K562 (cell line): ENCODE measurements around the gene ADAM15. TPM values are rescaled to one million over a fixed set of nuclear protein-coding genes. Genes with fewer than 3 reads are reported as not detected.

Experiments
- ZC3H8 ChIP-seq: fragments of 450-650 bp; IDR thresholded peaks from 2 replicates; pipeline ENCODE4 v1.6.1; 2017
- polyA plus RNA-seq, 8 experiments: library from polyadenylated mRNA; depleted of rRNA in 4 of 8; stranded (reverse) in 5 of 8; unstranded in 3 of 8; fragments of >200 nt; fragmentation: Nextera tagmentation in 2 of 8; fragmentation: Illumina TruSeq in 1 of 8; extraction: Ambion mirVana in 2 of 8; extraction: Trizol in 1 of 8; gene quantifications; 2 replicates each; pipeline versions ENCODE4 v1.2.1 to v1.2.3, GENCODE V29; 2011 to 2014; ENCODE audit warnings: inconsistent platforms in 1 of 8, missing spikeins in 1 of 8
- total RNA-seq, 7 experiments: library from RNA; depleted of rRNA in 6 of 7; stranded (reverse); fragments of >200 nt in 6 of 7; fragmentation: Illumina TruSeq in 2 of 7; extraction: Trizol in 2 of 7; gene quantifications; 2 replicates each; pipeline versions ENCODE4 v1.2.1 to v1.2.3, GENCODE V29; 2011 to 2021; ENCODE audit warnings: low replicate concordance in 1 of 7
- TF ChIP-seq, protein P1 (sequence below): fragments of 200-600 bp; sonication (generic); IDR thresholded peaks from one replicate; pipeline ENCODE4 v1.6.1; 2012; ENCODE audit warnings: mild to moderate bottlenecking, low read depth, low read length, inconsistent platforms
- TF ChIP-seq, protein P2 (sequence below), 2 experiments: fragments of 450-650 bp; IDR thresholded peaks; 2 replicates each; pipeline ENCODE4 v1.6.1; 2016; ENCODE audit warnings: mild to moderate bottlenecking in 2 of 2, borderline replicate concordance in 1 of 2, low read depth in 1 of 2, moderate library complexity in 1 of 2

The ADAM15 gene
- total and polyA plus RNA-seq, 9 of the 15 experiments (the other 6 are each of a cell fraction or from before 2014, with no cell fraction given) = 0.69 to 72.3 (median 32.8) TPM

DNA sequence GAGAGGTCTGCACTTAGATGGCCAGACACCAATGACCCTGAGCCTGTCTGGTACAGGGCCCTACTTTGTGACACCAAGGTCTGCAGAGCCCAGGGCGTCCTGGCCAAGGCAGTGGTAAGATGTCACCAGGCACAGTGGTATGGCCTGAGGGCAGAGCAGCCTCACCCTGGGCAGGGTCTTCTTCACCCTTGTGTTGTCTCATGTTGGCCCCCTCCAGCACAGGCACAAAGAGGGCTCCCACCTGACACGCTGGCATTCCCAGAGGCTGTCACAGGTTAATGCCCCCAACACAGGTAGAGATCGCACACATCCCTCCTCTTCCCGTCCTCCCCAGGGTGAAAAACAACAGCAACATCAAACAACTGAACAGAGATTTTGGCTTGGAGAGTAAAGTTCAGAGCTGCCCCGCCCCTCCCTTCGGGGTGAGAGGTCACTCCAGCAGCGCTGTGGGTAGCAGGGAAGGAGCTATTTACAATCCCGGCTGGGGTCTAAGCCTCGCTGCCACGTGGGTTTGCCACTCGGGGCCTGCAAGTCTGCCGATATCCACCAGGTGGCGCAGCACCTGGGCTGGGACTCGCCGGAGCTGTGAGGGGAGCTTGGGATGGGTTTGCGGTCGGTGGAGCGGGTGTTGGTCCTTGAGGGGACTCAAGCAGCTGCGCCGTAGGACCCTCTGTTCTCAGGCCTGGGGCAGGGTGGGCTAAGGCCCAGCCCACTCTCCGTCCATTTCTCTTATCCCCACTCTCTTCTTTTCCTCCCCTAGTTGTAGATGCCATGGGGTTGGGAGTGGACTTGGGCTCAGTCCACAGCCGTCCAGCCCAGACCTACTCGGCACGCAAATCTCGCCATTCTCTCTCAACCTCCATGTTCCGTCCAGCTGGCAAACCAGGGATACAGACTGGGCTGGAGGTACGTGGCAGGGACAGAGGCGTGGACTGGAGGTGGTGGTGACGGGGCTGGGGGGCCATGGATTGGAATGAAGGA, 40.2 kb downstream of the ADAM15 start (continued):
- TF ChIP-seq, protein P1, sequence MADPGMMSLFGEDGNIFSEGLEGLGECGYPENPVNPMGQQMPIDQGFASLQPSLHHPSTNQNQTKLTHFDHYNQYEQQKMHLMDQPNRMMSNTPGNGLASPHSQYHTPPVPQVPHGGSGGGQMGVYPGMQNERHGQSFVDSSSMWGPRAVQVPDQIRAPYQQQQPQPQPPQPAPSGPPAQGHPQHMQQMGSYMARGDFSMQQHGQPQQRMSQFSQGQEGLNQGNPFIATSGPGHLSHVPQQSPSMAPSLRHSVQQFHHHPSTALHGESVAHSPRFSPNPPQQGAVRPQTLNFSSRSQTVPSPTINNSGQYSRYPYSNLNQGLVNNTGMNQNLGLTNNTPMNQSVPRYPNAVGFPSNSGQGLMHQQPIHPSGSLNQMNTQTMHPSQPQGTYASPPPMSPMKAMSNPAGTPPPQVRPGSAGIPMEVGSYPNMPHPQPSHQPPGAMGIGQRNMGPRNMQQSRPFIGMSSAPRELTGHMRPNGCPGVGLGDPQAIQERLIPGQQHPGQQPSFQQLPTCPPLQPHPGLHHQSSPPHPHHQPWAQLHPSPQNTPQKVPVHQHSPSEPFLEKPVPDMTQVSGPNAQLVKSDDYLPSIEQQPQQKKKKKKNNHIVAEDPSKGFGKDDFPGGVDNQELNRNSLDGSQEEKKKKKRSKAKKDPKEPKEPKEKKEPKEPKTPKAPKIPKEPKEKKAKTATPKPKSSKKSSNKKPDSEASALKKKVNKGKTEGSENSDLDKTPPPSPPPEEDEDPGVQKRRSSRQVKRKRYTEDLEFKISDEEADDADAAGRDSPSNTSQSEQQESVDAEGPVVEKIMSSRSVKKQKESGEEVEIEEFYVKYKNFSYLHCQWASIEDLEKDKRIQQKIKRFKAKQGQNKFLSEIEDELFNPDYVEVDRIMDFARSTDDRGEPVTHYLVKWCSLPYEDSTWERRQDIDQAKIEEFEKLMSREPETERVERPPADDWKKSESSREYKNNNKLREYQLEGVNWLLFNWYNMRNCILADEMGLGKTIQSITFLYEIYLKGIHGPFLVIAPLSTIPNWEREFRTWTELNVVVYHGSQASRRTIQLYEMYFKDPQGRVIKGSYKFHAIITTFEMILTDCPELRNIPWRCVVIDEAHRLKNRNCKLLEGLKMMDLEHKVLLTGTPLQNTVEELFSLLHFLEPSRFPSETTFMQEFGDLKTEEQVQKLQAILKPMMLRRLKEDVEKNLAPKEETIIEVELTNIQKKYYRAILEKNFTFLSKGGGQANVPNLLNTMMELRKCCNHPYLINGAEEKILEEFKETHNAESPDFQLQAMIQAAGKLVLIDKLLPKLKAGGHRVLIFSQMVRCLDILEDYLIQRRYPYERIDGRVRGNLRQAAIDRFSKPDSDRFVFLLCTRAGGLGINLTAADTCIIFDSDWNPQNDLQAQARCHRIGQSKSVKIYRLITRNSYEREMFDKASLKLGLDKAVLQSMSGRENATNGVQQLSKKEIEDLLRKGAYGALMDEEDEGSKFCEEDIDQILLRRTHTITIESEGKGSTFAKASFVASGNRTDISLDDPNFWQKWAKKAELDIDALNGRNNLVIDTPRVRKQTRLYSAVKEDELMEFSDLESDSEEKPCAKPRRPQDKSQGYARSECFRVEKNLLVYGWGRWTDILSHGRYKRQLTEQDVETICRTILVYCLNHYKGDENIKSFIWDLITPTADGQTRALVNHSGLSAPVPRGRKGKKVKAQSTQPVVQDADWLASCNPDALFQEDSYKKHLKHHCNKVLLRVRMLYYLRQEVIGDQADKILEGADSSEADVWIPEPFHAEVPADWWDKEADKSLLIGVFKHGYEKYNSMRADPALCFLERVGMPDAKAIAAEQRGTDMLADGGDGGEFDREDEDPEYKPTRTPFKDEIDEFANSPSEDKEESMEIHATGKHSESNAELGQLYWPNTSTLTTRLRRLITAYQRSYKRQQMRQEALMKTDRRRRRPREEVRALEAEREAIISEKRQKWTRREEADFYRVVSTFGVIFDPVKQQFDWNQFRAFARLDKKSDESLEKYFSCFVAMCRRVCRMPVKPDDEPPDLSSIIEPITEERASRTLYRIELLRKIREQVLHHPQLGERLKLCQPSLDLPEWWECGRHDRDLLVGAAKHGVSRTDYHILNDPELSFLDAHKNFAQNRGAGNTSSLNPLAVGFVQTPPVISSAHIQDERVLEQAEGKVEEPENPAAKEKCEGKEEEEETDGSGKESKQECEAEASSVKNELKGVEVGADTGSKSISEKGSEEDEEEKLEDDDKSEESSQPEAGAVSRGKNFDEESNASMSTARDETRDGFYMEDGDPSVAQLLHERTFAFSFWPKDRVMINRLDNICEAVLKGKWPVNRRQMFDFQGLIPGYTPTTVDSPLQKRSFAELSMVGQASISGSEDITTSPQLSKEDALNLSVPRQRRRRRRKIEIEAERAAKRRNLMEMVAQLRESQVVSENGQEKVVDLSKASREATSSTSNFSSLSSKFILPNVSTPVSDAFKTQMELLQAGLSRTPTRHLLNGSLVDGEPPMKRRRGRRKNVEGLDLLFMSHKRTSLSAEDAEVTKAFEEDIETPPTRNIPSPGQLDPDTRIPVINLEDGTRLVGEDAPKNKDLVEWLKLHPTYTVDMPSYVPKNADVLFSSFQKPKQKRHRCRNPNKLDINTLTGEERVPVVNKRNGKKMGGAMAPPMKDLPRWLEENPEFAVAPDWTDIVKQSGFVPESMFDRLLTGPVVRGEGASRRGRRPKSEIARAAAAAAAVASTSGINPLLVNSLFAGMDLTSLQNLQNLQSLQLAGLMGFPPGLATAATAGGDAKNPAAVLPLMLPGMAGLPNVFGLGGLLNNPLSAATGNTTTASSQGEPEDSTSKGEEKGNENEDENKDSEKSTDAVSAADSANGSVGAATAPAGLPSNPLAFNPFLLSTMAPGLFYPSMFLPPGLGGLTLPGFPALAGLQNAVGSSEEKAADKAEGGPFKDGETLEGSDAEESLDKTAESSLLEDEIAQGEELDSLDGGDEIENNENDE = no peak
- TF ChIP-seq ZC3H8 = no peak
- TF ChIP-seq, protein P2, sequence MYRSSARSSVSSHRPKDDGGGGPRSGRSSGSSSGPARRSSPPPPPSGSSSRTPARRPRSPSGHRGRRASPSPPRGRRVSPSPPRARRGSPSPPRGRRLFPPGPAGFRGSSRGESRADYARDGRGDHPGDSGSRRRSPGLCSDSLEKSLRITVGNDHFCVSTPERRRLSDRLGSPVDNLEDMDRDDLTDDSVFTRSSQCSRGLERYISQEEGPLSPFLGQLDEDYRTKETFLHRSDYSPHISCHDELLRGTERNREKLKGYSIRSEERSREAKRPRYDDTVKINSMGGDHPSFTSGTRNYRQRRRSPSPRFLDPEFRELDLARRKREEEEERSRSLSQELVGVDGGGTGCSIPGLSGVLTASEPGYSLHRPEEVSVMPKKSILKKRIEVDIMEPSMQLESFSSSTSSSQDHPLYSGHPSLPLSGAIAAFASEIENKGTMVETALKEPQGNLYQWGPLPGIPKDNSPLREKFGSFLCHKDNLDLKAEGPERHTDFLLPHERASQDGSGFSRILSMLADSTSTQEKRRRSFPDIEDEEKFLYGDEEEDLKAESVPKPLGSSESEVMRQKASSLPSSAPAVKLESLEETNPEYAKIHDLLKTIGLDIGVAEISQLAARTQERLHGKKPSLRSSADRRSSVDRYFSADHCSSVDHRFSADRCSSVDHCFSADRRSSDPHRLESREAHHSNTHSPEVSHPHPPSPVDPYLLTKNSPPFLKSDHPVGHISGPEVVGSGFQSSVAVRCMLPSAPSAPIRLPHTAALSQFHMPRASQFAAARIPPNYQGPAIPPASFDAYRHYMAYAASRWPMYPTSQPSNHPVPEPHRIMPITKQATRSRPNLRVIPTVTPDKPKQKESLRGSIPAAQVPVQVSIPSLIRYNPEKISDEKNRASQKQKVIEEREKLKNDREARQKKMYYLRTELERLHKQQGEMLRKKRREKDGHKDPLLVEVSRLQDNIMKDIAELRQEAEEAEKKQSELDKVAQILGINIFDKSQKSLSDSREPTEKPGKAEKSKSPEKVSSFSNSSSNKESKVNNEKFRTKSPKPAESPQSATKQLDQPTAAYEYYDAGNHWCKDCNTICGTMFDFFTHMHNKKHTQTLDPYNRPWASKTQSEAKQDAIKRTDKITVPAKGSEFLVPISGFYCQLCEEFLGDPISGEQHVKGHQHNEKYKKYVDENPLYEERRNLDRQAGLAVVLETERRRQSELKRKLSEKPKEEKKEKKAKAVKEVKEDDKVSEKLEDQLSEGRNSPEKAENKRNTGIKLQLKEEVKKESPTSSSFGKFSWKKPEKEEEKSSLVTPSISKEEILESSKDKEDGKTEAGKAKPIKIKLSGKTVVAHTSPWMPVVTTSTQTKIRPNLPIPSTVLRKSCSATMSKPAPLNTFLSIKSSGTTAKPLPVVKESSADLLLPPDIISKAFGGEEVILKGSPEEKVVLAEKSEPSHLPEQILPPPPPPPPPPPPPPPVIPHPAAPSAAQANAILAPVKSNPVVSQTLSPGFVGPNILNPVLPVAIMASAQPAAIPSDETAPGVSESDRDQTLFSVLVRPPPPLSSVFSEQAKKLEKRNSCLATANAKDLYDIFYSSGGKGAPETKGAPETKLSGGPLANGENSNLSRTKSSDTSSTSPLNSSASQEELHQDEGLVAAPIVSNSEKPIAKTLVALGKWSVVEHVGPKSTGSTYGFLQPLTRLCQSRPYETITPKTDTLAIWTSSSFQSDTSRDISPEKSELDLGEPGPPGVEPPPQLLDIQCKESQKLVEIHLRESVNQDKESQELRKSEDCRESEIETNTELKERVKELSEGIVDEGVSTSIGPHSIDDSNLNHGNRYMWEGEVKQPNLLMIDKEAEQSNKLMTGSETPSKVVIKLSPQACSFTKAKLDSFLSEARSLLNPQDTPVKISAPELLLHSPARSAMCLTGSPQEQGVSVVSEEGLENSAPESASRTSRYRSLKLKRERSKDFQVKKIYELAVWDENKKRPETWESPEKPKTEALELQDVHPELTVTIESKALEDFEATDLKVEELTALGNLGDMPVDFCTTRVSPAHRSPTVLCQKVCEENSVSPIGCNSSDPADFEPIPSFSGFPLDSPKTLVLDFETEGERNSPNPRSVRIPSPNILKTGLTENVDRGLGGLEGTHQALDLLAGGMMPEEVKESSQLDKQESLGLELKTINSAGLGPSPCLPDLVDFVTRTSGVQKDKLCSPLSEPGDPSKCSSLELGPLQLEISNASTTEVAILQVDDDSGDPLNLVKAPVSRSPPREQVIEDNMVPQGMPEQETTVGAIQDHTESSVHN (IDR thresholded peaks at IDR 0.05; ENCODE audit: borderline replicate concordance in 1 of 2, low read depth in 1 of 2) = no peak
